SK-N-MC (cell line): ENCODE data around the gene LITAF.

Experiments used
- EZH2 ChIP-seq: fragments of 200-600 bp; sonication (generic); IDR thresholded peaks from one replicate; pipeline ENCODE4 v1.6.1; 2017; ENCODE audit warnings: antibody characterized with exemption
- FOXP2 ChIP-seq: optimal IDR thresholded peaks from 2 replicates; pipeline ENCODE3; 2011; ENCODE audit warnings: mild to moderate bottlenecking, moderate library complexity; ENCODE audit not compliant: insufficient read depth; ENCODE audit errors: extremely low read length, control extremely low read depth
- POLR2AphosphoS5 ChIP-seq: IDR thresholded peaks from 2 replicates; pipeline ENCODE4 v1.6.1; 2012; ENCODE audit warnings: mild to moderate bottlenecking, low read depth, low read length, borderline replicate concordance

GRCh38 chr16:11502239-11502638 is 84.5 kb downstream of the LITAF start:
- TF ChIP-seq EZH2 (no peak), POLR2AphosphoS5 (no peak), FOXP2 (no peak)
